ENCODE data around the gene CREG1.

The CREG1 gene

DNA sequence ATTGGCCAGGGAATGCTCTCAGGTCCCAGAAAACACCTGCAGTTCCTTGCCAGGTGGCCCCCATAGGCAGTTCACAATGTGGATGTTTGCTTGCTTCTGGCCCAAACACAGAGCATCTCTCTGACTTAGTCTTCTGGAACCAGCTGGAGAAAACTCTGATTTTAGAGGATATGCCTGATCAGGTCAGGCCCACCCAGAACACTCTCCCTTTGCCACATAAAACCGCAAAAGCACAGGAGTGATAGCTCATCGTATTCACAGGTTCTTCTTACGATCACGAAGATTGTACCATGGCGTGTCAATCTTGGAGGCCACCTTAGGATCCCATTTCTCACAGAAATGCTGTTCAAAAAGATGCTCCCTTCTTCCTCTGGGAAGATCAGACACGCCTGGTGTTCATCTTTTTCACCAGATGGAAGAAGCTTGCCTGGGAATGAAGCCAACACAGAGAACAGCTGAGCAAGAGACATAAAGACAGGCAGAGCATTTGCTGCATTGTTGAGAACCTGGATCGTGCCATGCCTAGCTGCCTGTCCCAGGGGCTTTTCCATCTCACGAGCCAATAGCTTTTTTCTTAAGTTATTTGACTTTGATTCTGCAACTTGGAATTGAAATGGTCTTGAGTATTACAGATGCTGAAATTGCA, 23.6 kb downstream of the CREG1 start:
- peak; percentile 45 for DNase-seq

DNA sequence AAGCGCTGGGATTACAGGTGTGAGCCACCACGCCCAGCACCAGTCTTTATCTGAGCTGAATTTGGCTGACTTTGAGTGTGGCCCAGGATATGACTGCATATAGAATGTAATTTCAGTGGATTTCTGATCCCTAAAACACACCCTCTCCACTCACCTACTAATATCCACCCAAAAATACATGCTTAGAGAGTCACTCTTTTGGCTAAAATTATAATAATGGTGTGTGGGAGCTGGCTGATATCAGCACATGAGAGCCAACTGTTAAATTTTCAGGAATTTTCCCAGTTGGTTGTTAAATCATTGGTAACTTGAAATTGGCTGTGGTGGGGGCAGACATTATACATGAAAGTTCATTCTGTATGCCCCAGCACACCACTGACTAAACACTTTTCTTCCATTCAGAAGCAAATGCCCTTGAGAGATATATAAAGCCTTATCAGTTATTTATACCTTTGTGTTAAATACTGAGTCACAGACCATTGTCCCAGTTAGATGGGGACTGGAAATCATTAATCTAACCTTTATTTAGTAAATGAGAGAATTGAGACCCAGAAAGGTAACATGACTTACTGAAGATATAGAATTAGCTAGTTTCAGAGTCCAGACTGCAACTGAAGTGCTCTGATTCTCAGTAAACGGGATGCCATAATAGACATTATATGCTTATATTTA, 25.4 kb downstream of the CREG1 start:
- DNase-seq: no peak

DNA sequence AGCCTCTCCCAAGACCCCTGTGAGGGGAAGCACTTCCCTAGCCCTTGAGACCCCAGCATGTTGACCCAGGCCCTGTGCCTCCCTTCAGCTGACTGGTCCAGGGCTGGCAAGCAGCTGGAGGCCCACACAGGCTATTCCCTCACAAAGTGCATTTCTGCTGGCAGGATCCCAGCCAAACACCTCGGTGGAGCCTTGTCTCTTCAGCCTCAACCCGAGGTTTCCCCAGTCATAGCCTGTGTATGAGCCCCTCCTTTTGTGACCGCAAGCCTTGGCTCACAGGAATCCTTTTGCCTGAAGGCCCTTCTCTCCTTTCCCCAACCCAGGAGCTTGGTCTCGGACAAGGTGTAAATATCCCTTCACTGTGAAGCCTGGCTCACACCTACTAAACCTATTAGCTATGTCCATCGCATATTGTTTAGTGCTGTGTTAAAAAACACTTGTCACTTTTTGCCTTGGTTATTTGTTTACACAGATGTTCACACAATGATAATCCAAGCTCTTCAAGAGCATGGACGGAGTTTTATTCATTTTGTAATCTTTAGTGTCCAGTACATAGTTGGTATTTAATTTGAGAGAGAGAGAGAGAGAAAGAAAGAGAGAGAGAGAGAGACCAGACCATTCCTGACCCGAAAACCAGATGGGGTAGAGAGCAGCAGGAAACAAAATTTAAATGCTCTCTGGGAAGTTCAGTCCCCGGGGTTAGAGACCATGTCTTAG, 26.7 kb downstream of the CREG1 start:
- no peak for DNase-seq

DNA sequence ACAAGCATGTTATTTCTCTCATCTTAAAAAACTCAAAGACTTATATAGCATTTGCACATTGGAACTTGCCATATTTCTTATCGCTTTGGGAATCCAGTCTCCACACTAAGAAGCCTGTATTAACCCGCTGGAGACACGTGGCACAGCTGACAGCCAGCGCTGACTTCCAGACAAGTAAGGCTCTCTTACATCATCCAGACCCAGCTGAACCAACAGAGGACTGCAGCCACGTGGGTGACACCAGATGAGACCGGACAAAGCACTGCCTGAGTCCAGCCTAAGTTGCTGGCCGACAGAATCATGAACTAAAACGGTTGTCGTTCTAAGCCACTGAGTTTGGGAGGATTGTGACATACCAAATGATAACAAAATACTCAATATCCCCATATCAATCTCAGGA, 28.9 kb downstream of the CREG1 start:
- no peak for DNase-seq

DNA sequence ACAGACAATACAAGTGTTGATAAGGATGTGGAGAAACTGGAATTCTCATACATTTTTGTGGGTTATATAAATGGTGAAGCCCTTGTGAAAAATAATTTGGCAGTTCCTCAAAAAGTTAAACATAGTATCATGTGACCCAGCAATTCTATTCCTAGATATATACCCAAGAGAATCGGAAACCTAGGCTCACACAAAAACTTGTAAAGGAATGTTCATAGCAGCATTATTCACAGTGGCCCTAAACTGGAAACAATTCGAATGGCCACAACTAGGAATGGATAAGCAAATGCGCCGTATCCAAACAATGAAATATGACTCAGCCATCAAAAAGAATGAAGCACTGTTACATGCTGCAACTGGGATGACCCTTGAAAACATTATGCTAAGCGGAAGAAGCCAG, 31.3 kb downstream of the CREG1 start:
- no peak for DNase-seq

DNA sequence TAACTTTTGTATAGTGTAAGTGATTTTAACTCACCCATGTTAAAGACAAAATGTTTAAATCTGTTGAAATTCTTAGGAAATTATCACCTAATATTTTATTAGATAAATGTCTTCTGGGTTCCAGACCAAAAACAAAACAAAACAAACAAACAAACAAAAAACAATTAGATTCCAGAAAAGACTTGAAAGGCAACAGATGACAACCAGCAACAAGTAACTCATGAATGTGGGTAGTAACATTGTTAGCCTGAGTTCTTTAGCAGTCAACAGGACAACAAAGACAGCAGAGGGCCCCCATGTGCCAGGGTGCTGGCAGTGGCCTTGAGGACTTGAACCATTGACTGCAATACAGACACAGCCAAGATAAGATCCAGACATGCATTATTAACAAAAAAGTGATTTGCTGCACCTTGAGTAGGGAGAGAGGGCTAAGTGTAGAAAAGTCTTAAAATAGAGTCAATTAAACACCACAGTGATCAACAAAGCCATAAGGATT, 32.8 kb downstream of the CREG1 start:
- DNase-seq: no peak

DNA sequence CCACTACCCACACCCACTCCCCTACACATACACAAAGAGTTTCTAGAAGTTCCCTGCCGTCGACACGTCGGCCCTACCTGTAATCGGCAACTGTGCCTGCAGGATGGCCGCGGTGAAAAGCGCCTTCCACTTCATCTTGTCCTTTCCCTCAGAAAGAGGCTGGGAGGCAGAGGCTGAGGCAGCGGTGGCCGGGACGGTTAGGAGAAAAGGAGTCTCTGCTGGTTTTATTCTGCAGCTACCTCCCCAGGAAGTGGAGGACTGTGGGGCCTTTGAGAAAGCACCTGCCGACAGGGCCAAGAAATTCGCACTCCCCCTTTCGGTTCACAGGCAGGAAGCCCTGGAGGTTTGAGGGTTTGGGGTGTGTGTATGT, 35.2 kb downstream of the CREG1 start, which contains the start of gene CD247:
Gene CD247, minus strand, starts transcription at position 199 of the 370 bp plus-strand sequence. Its CDS starts 64 bp downstream, at position 135.
- DNase-seq: no peak

DNA sequence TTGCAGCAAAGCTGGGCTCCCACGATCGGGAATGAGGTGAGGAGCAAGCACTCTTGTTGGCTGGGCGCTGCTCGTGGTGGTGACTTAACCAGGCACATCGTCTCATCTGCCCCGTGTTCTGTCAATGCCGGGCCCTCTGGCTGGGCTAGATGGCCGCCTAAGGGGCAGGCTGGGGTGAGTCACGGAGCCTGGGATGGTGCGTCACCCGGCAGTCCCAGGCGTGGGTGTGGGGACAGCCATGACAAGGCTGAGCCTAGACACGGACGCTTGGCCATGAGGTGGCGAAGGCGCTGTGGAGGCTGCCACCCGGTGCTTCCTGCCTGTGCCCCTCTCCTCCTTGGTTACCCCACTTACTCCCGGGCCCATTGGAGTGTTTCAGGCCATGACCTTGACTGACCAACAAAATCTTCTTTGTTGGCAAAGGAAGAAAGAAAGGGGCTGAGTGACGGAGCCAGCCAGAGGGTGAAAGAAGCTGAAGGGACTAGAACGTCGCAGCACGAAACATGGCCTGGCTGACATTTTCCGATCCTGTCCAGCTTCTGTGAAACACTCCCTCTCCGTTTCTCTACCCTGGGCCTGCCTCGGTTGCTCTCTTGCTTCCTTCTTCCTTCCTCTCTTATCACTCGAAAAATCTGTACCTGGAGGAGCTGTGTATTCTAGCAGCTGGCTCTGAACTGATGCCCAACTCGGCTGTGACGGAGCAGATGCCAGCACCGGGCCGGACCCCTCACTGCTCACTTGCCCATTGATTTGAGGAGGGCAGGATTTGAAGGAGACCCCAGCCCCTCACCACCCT, 35.8 kb downstream of the CREG1 start:
- no peak for DNase-seq

DNA sequence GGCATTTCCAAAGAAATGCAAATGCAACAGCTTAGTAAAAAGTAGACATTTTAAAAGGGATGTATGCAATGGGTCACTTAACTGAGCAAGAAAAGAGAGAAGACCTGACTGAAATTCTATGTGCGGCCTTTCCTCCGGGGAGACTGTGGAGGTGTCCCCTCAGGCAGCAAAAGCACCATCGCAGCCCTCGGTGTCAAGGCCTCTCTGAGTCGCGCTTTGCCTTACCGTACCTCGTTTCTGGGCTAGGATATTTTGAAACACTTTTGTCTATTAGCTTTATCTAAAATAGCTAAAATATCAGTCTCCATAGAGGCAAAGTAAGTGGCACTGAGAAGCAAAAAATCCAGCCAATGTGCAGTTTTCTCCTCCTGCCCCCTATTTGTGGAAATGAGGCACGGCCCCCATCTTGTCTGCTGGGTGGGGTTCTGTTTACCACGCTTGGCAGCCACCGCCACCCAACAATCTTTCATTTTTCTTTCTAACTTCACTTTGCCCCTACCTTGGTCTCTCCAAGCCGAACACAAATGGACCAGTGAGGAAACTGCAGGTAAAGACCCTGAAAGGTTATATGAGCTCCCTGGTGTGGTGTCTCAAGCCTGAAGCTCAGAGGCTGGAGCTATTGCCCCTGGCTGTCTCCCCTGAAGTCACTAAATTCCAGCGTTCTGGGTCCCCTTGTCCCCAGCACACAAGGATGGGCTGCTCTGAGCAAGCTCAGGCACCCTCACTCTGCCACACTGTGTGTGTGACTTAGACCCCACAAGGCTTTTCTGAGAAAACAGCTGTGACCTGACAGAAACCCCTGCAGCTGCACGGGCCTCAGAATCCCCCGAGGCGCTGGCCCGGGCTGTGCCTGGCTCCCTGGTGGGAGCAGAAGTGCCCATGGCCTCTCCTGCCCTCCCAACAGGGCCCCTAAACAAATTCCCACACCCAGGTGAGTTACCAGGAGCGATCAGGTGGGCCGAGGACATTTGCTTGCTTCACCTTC, 36.9 kb downstream of the CREG1 start:
- DNase-seq: no peak

DNA sequence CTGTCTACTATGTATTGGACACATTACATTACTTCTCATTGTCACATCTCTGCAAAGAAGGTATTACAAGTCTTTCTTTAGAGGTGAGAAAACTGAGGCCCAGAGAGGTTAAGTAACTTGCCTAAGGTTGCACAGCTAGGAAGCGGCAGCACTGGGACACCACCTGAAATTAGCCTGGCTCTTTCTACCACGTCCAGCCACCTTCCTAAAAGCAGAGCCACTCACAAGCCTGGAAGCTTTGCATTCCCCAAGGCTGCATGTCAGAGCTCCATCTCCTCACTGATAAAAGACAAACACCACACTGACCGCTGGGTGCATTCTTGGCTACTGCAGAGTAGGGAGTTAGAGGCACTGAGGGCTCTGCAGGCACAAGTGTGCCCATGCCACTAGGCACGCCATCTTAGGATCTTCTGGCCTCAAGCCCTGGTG, 37.7 kb downstream of the CREG1 start:
- DNase-seq: no peak

DNA sequence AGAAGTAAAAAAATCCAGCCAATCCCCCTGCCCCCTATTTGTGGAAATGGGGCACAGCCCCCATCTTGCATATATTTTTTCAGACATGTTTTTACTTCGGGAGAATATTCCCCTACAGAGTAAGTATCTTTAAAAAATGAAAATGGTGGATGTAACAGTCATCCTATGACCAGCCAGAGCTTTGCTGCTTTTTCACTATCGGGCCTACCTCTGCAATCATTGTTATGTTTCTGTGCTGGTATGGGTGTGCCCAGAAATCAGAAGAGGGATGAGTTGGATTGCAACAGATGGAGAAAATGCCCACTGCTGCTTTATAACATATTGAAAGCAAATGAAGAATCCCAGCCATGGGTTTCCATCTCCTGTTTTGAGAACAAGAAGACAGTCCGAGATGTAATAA, 38.1 kb downstream of the CREG1 start:
- no peak for DNase-seq

DNA sequence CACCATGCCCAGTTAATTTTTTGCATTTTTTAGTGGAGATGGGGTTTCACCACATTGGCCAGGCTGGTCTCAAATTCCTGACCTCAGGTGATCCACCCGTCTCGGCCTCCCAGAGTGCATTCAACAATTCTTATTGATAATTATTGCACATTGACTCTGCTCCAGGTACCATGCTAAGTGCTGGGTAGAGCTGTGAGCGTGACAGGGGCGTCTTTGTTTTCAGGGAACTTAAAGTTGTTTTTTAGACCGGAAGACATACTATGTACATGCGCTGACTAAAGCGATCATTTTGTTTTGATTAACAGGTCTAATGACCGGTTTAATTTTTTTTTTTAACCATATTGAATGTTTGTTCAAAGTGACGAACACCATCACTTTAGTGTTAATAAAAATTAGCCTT, 39.3 kb downstream of the CREG1 start:
- no peak for DNase-seq

DNA sequence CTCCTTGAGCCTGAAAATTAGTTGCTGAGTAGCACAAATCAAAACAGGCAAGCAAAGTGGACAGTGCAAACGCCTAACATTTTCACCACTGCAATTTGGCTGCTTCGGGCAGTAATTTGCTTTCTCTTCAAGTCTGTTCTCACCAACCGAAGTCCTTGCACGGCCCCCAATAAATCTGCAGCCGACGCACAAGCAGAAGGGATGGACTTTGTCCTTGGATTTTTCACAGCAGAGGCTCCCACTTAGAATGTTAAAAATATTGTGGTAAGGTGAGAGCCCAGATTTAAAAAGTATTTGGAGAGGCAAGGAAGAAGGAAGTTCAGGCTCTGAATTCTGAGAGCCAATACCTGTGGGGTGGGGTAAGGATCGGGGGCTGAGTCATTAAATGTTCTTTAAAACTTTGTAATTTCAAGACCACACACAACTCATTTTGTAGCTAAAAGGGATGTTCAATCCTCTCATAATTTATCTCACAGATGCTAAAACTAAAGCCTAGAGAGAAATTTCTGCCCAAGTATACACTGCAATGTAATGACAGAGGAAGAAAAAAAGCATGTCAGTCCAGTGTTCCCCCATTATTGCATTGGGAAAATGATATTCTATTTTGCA, 41.4 kb downstream of the CREG1 start:
- no peak for DNase-seq

DNA sequence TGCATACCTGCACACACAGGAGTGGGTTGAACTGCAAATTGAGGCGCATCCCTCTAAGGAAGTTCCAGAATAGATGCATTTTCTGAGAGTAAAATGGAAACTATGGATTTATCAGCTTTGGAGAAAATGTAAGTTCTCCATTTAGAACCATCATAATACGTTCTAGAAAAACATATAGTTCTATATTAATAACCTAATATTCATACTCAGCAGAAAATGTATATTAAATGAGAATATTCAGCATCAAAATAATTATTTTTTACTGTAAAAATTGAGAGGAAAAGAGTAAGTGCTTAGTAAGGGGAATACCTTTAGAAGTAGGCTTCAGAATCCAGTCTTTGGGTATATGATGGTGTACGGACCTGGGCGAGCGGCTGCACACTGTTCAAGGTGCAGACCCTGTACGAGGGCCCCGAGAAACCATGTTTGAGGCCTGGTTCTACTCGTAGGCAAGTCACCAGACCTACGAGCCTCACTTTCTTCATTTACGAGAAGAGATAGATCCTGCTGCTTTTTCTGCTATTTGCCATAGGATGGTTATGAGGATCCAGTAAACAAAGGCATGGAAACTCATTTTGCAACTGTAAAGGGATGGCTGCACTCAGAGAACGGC, 42.1 kb downstream of the CREG1 start:
- no peak for DNase-seq

DNA sequence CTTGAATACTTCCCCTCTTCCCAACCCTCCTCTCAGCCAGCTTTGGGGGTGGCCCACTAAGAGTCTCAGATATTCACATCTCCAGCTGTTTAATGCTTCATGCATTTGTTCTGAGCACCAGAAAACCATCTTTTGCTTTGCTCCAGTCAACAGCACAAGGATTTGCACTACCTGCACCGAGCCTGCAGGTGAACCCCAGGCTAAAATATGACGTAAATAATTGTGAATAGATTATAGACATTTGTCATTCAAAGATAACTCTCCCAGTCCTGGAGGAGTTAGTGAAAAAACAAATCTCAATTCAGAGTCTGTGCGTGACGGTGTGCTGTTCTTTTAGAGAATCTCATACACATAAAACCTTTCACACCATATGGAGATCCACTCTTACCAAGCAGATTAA, 42.7 kb downstream of the CREG1 start:
- DNase-seq: no peak

DNA sequence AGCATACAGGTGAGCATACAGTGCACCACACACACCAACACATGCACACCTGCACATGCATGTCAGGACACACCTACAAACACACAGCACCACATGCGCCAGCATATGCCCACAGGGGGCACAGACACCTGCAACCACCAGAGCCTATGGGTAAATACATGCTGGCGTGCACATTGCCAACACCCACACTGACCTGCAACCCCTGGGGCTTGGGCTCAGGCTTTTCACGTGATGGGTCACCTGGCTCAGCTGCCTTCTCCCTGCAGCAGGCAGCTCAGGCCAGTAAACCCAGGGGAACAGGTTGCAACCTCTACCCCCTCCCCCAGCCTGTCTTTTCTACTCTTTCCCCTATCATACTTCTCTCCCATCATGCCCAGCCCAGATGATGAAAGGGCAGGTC, 43.3 kb downstream of the CREG1 start:
- DNase-seq: peak; percentile 52

DNA sequence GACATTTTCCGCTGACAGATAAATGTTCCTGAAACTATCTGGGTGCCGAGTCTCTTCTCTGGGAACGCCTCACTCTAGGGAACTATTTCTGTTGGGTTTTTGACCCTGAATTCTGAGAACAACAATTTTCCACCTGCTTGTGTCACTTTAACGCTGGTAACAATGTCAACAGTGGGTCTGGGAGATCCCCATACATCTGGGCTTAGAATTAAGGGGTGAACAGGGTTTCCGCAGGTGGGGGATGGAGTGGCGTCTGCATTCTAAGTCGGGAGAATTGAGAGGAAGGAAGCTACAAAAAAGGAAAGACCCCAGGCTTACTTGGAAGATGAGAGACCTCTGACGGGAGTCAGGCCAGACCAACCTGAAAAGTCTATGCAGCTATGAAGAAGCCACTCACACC, 44.0 kb downstream of the CREG1 start:
- DNase-seq: no peak

DNA sequence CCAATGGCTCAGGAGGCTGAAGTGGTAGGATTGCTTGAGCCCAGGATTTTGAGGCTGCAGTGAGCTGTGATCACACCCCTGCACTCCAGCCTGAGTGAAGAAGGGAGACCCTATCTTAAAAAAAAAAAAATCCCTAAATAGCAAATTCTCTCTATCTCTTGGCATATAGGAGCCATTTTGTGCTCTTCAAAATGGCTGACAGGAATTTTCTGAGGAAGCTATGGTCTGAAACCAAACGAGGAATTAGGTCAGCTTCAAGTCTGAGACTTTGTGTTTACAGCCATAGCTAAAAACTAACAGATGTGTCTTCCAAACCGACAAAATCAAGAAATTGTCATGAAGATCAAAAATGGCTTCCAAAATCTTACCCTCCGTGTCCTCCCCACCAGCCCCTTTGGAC, 45.8 kb downstream of the CREG1 start:
- no peak for DNase-seq

DNA sequence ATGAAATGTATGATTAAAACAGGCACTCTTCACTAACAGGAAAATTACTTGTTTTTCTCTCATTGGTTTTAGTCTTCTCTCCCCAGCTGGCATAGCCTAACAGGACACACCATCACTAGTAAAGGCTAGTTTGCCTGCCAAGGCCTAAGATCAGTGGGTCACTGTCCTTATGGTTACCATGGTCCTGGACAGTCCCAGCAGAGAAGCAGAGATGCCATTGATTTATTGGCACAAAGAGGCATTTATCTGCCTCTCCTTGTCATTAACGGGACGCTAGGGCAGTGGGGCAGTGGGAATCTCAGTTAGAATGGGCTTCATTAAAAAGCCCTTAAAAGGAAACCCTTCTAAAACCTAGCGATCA, 49.1 kb downstream of the CREG1 start:
- DNase-seq: no peak

DNA sequence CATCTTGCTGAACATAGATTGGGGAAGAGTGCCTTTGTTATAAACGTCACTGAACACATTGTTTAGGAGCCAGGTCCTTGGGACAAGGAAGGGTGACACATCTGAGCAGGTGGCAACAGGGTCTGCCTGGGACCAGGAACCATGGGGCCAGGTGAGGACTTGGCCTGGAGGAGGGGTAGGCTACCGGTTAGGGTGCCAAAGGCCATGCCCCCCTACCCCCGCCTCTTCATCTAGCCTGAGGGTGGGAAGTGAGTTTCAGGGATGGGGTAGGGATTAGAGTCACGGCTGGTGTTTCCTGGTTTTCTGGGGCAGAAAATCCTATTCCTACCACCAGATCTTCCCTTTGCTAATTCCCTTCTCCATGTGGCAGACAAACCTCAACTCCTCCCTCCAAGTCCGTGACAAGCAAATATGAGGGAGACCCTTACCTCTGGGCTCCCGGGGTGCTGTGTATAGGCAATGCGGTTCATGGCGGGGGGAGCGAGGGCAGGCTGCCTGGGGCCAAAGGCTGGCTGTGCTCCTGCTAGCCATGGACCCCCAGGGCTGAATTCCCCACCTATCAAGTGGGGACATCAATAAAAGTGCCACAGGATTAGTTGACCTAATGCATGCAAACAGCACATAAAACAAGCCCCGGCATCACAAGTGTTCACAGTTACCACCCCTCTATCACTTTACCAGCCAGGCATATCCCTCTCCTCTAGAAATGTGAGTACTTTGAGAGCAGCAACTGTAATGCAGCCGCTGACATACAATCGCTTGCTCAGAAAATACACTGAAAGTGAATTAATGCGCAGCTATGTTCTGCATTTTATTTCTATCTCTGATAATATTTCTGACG, 49.7 kb downstream of the CREG1 start:
- DNase-seq: peak; percentile 25

All from NCI-H345 (cell line).